RWPE2 (cell line): Measurements from ENCODE around the gene KDM2B.

Experiments used
- ATAC-seq: fragments of 200-7000 bp; cut with Tn5 transposase; 3 replicates; pipeline ENCODE4 v1.9.1; 2021; ENCODE audit warnings: low read depth
- DNase-seq: peaks from one replicate; pipeline ENCODE4 v3.0.0-alpha.2; 2020; ENCODE audit warnings: low spot score
- H3K27ac ChIP-seq: fragments of 450-650 bp; 2 replicates; pipeline ENCODE4 v1.5.1; 2017; ENCODE audit warnings: mild to moderate bottlenecking; ENCODE audit not compliant: poor library complexity, severe bottlenecking
- H3K27me3 ChIP-seq: fragments of 250-450 bp; sonication (Bioruptor Pico); 2 replicates; pipeline ENCODE4 v1.5.1; 2021; ENCODE audit warnings: mild to moderate bottlenecking, moderate library complexity; ENCODE audit not compliant: insufficient read depth, poor library complexity, severe bottlenecking
- H3K36me3 ChIP-seq: fragments of 250-450 bp; sonication (Bioruptor Pico); 2 replicates; pipeline ENCODE4 v1.5.1; 2020; ENCODE audit warnings: low read depth, mild to moderate bottlenecking, moderate library complexity
- H3K4me1 ChIP-seq: fragments of 250-450 bp; sonication (Bioruptor Pico); 2 replicates; pipeline ENCODE4 v1.5.1; 2021; ENCODE audit warnings: mild to moderate bottlenecking, moderate library complexity; ENCODE audit not compliant: insufficient read depth, poor library complexity, severe bottlenecking
- H3K4me3 ChIP-seq: fragments of 250-450 bp; sonication (Bioruptor Pico); 2 replicates; pipeline ENCODE4 v1.5.1; 2021; ENCODE audit warnings: mild to moderate bottlenecking, moderate library complexity; ENCODE audit not compliant: severe bottlenecking
- H3K9me3 ChIP-seq: fragments of 250-450 bp; sonication (Bioruptor Pico); 2 replicates; pipeline ENCODE4 v1.5.1; 2021; ENCODE audit warnings: mild to moderate bottlenecking, moderate library complexity; ENCODE audit not compliant: severe bottlenecking
- TF ChIP-seq, protein P1 (sequence below): fragments of 450-650 bp; IDR thresholded peaks from one replicate; pipeline ENCODE4 v1.5.1; 2017; ENCODE audit warnings: mild to moderate bottlenecking, moderate library complexity; ENCODE audit not compliant: poor library complexity, severe bottlenecking

Gene KDM2B

GRCh38 chr12:121509339-121509738 lies 71.5 kb downstream of the KDM2B start:
- Histone ChIP-seq H3K27ac (no peak overlapping the region), H3K36me3 (no peaks in the 10 kb centered on the region), H3K27me3 (no peaks in the 10 kb centered on the region), H3K9me3 (no peaks in the 10 kb centered on the region), H3K4me3 (no peak overlapping the region), H3K4me1 (no peaks in the 10 kb centered on the region)
- TF ChIP-seq, protein P1, sequence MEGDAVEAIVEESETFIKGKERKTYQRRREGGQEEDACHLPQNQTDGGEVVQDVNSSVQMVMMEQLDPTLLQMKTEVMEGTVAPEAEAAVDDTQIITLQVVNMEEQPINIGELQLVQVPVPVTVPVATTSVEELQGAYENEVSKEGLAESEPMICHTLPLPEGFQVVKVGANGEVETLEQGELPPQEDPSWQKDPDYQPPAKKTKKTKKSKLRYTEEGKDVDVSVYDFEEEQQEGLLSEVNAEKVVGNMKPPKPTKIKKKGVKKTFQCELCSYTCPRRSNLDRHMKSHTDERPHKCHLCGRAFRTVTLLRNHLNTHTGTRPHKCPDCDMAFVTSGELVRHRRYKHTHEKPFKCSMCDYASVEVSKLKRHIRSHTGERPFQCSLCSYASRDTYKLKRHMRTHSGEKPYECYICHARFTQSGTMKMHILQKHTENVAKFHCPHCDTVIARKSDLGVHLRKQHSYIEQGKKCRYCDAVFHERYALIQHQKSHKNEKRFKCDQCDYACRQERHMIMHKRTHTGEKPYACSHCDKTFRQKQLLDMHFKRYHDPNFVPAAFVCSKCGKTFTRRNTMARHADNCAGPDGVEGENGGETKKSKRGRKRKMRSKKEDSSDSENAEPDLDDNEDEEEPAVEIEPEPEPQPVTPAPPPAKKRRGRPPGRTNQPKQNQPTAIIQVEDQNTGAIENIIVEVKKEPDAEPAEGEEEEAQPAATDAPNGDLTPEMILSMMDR = no peak
- DNase-seq (no peak), ATAC-seq (no peak)

DNA sequence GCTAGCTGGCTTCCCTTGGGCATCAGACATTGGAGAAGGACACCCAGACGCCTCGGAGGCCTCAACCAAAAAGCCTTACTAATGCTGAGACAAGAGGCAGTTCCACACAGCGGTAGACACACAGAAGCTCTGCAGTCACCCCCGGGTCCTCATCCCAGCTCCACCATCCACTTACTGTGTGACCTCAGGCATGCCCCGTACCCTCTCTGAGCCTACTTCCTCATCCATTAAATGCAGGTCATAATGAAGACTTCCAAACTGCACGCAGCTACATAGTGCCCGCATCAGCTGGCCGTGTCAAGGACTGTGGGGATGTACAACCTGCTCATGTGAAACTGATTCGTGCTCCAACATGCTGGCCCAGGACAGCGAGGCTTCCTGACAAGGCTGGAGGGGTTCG lies 72.3 kb downstream of the KDM2B start:
- no peak overlapping the region for H3K4me3 ChIP-seq
- no peaks in the 10 kb centered on the region for H3K4me1 ChIP-seq
- TF ChIP-seq, protein P1 = no peak
- no peaks in the 10 kb centered on the region for H3K9me3 ChIP-seq
- ATAC-seq = no peak
- no peak overlapping the region for H3K27ac ChIP-seq
- DNase-seq = no peak
- no peaks in the 10 kb centered on the region for H3K27me3 ChIP-seq
- no peaks in the 10 kb centered on the region for H3K36me3 ChIP-seq

- TF ChIP-seq, protein P1 = no peak
- Histone ChIP-seq H3K27me3 (no peaks in the 10 kb centered on the region), H3K36me3 (no peaks in the 10 kb centered on the region), H3K4me1 (no peaks in the 10 kb centered on the region), H3K4me3 (no peak overlapping the region), H3K27ac (no peak overlapping the region), H3K9me3 (no peaks in the 10 kb centered on the region)
- no peak for ATAC-seq
- no peak for DNase-seq
These were observed 72.8 kb downstream of the KDM2B start for GRCh38 chr12:121507984-121508383.

DNA sequence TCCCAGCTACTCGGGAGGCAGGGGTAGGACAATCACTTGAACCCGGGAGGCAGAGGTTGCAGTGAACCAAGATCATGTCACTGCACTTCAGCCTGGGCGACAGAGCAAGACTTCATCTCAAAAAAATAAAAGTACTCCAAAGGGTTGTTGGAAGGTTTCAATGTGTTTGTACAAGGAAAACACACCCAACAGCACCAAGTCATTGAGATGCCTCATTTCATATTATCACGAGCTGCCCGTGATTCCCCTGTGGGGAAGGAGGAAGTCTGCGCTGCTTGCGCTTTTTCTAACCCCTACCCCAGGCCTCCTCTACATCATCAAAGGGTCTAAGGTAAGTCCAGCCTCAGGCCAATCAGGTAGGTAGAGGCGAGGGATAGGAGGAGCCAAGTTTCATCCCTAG lies 73.6 kb downstream of the KDM2B start:
- Histone ChIP-seq H3K4me3 (no peak overlapping the region), H3K27ac (no peak overlapping the region), H3K27me3 (no peaks in the 10 kb centered on the region), H3K9me3 (no peaks in the 10 kb centered on the region), H3K4me1 (no peaks in the 10 kb centered on the region), H3K36me3 (no peaks in the 10 kb centered on the region)
- DNase-seq (no peak), ATAC-seq (no peak)
- TF ChIP-seq, protein P1 = no peak

- no peak overlapping the region for H3K27ac ChIP-seq
- H3K27me3 ChIP-seq = no peaks in the 10 kb centered on the region
- DNase-seq = no peak
- no peak for ATAC-seq
- TF ChIP-seq, protein P1 = no peak
- H3K36me3 ChIP-seq = no peaks in the 10 kb centered on the region
- no peak overlapping the region for H3K4me3 ChIP-seq
- H3K4me1 ChIP-seq = no peaks in the 10 kb centered on the region
- H3K9me3 ChIP-seq = no peaks in the 10 kb centered on the region
These were observed 75.3 kb downstream of the KDM2B start for GRCh38 chr12:121505513-121505912.
